PC-3 (cell line): ENCODE data around the gene PPT1.

Experiments
- EZH2 ChIP-seq: fragments of 300-600 bp; sonication (generic); IDR thresholded peaks from one replicate; pipeline ENCODE4 v1.6.1; 2017; ENCODE audit warnings: antibody characterized with exemption, mild to moderate bottlenecking, low read length; ENCODE audit not compliant: unreplicated experiment
- EZH2phosphoT487 ChIP-seq: fragments of 300-600 bp; sonication (generic); IDR thresholded peaks from 2 replicates; pipeline ENCODE4 v1.6.1; 2018; ENCODE audit warnings: mild to moderate bottlenecking, antibody characterized with exemption, low read length, borderline replicate concordance
- TF ChIP-seq, protein P1 (sequence below): fragments of 300-600 bp; sonication (generic); conservative IDR thresholded peaks from 2 replicates; pipeline ENCODE4 v1.5.1; 2017; ENCODE audit warnings: antibody characterized with exemption, low read depth, mild to moderate bottlenecking, low read length

GRCh38 chr1:40090652-40091355 is 6.2 kb downstream of the PPT1 start:
- TF ChIP-seq, protein P1, sequence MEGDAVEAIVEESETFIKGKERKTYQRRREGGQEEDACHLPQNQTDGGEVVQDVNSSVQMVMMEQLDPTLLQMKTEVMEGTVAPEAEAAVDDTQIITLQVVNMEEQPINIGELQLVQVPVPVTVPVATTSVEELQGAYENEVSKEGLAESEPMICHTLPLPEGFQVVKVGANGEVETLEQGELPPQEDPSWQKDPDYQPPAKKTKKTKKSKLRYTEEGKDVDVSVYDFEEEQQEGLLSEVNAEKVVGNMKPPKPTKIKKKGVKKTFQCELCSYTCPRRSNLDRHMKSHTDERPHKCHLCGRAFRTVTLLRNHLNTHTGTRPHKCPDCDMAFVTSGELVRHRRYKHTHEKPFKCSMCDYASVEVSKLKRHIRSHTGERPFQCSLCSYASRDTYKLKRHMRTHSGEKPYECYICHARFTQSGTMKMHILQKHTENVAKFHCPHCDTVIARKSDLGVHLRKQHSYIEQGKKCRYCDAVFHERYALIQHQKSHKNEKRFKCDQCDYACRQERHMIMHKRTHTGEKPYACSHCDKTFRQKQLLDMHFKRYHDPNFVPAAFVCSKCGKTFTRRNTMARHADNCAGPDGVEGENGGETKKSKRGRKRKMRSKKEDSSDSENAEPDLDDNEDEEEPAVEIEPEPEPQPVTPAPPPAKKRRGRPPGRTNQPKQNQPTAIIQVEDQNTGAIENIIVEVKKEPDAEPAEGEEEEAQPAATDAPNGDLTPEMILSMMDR: no peak
- TF ChIP-seq EZH2phosphoT487 (no peak), EZH2 (no peak)
